ENCODE data around the gene ZNF675. TPM values are rescaled to one million over a fixed set of nuclear protein-coding genes. Genes with fewer than 3 reads are reported as not detected.
"Not testable (repeated sequence)": the region's sequence is repeated elsewhere in the genome, so short reads cannot be mapped to it uniquely, and the experiment has no call there.

The ZNF675 gene
- total RNA-seq, 1 donor, result 8.1 TPM

- H3K4me3 ChIP-seq (ENCODE audit: low read depth, low read length), result no peak overlapping the region
- TF ChIP-seq CTCF (IDR thresholded peaks at IDR 0.05; ENCODE audit: insufficient read depth, low read length), result no peak
- no peak for DNase-seq (ENCODE audit: low read depth)
These were observed 12.5 kb upstream of the ZNF675 start for GRCh38 chr19:23699521-23699860.

- no peak overlapping the region for H3K4me3 ChIP-seq (ENCODE audit: low read depth, low read length)
- no peak for TF ChIP-seq CTCF (IDR thresholded peaks at IDR 0.05; ENCODE audit: insufficient read depth, low read length)
- DNase-seq (ENCODE audit: low read depth), result no peak
These were observed 11.9 kb upstream of the ZNF675 start for GRCh38 chr19:23698711-23699520.

GRCh38 chr19:23692937-23693336 lies 5.9 kb upstream of the ZNF675 start:
- not testable (repeated sequence) for H3K4me3 ChIP-seq (ENCODE audit: low read depth, low read length); DNase-seq (ENCODE audit: low read depth)

- no peak for DNase-seq (ENCODE audit: low read depth)
- TF ChIP-seq CTCF (IDR thresholded peaks at IDR 0.05; ENCODE audit: insufficient read depth, low read length), result no peak
- no peak overlapping the region for H3K4me3 ChIP-seq (ENCODE audit: low read depth, low read length)
These were observed 13.9 kb downstream of the ZNF675 start for GRCh38 chr19:23673132-23673531.

- H3K4me3 ChIP-seq (ENCODE audit: low read depth, low read length); DNase-seq (ENCODE audit: low read depth): not testable (repeated sequence)
These were observed 18.4 kb downstream of the ZNF675 start for GRCh38 chr19:23668606-23669005.

- TF ChIP-seq CTCF (IDR thresholded peaks at IDR 0.05; ENCODE audit: insufficient read depth, low read length), result no peak
These were observed 21.2 kb downstream of the ZNF675 start for GRCh38 chr19:23665651-23666410.

GRCh38 chr19:23649817-23650216 lies 37.2 kb downstream of the ZNF675 start:
- DNase-seq (ENCODE audit: low read depth); H3K4me3 ChIP-seq (ENCODE audit: low read depth, low read length): not testable (repeated sequence)

More at GRCh38 chr19:23665651-23666410, 21.2 kb downstream of the ZNF675 start:
- no peak overlapping the region for H3K4me3 ChIP-seq (ENCODE audit: low read depth, low read length)
- DNase-seq (ENCODE audit: low read depth), result no peak

Other genes starting within 250 kb of the ZNF675 start
- gene ZNF681, start 71.7 kb upstream of the ZNF675 start, total RNA-seq (ENCODE audit: low replicate concordance), result 0.25 and 0.36 TPM in 2 replicates
- gene ZNF726, start 227.7 kb upstream of the ZNF675 start, total RNA-seq (ENCODE audit: low replicate concordance), result 0.33 and 3.2 TPM in 2 replicates

All from fibroblast of the aortic adventitia (primary cell).